ENCODE results near the gene ZDHHC5.

GRCh38 chr11:57744357-57744756 is 76.4 kb downstream of the ZDHHC5 start:
- TF ChIP-seq CTCF (CRISPR knock-in tag; IDR thresholded peaks at IDR 0.05) (no peak), HDAC2 (CRISPR knock-in tag; IDR thresholded peaks at IDR 0.05) (no peak), FOXK1 (CRISPR knock-in tag; IDR thresholded peaks at IDR 0.05; ENCODE audit: borderline replicate concordance, low read depth) (no peak), ZC3H13 (CRISPR knock-in tag; IDR thresholded peaks at IDR 0.05) (no peak), ZNF549 (CRISPR knock-in tag; IDR thresholded peaks at IDR 0.05) (no peak), POLR2A (IDR thresholded peaks at IDR 0.05; ENCODE audit: insufficient read depth in 1 of 2, low read depth in 2 of 2, low read length in 2 of 2) (no peak), ZNF558 (CRISPR knock-in tag; IDR thresholded peaks at IDR 0.05; ENCODE audit: borderline replicate concordance) (no peak), ZBTB8A (CRISPR knock-in tag; IDR thresholded peaks at IDR 0.05; ENCODE audit: borderline replicate concordance, low read depth) (no peak)
